Karpas-422 (cell line): Measurements from ENCODE around the gene GTF3C4. TPM values are rescaled to one million over a fixed set of nuclear protein-coding genes. Genes with fewer than 3 reads are reported as not detected.

Source experiments
- DNase-seq: peaks from one replicate; pipeline ENCODE4 v3.0.0-alpha.2; 2015
- H2AFZ ChIP-seq: fragments of 200-600 bp; sonication (generic); 2 replicates; pipeline ENCODE4 v1.6.1; 2014; ENCODE audit warnings: antibody characterized with exemption, low read length, mixed read lengths
- H3K27ac ChIP-seq: fragments of 200-600 bp; sonication (generic); 2 replicates; pipeline ENCODE4 v1.5.1; 2014; ENCODE audit warnings: mild to moderate bottlenecking, low read length, moderate library complexity
- H3K27me3 ChIP-seq: fragments of 200-600 bp; sonication (generic); 2 replicates; pipeline ENCODE4 v1.6.1; 2014; ENCODE audit warnings: low read length, mixed read lengths
- H3K36me3 ChIP-seq: fragments of 200-600 bp; sonication (generic); 2 replicates; pipeline ENCODE4 v1.6.1; 2014; ENCODE audit warnings: low read length, mixed read lengths; ENCODE audit not compliant: insufficient read depth
- H3K4me1 ChIP-seq: fragments of 200-600 bp; sonication (generic); 2 replicates; pipeline ENCODE4 v1.6.1; 2014; ENCODE audit warnings: mild to moderate bottlenecking, low read length, mixed read lengths
- H3K4me2 ChIP-seq: fragments of 200-600 bp; sonication (generic); 2 replicates; pipeline ENCODE4 v1.6.1; 2014; ENCODE audit warnings: low read length, low read depth, mild to moderate bottlenecking; ENCODE audit not compliant: poor library complexity, severe bottlenecking
- H3K4me3 ChIP-seq: fragments of 200-600 bp; sonication (generic); 2 replicates; pipeline ENCODE4 v1.5.1; 2014; ENCODE audit warnings: mild to moderate bottlenecking, antibody characterized with exemption, low read length, mixed read lengths
- H3K79me2 ChIP-seq: fragments of 200-600 bp; sonication (generic); 2 replicates; pipeline ENCODE4 v1.6.1; 2014; ENCODE audit warnings: mild to moderate bottlenecking, low read length, mixed read lengths
- H3K9ac ChIP-seq: fragments of 200-600 bp; sonication (generic); 2 replicates; pipeline ENCODE4 v1.6.0; 2014; ENCODE audit warnings: low read length
- H3K9me2 ChIP-seq: fragments of 200-600 bp; sonication (generic), shearing (Covaris generic); replicated peaks from 2 replicates; pipeline ENCODE4 v1.6.0; 2014; ENCODE audit warnings: mild to moderate bottlenecking, low read length, moderate library complexity; ENCODE audit not compliant: insufficient read depth
- H3K9me3 ChIP-seq: fragments of 300-700, 200-600 bp; sonication (generic); 2 replicates; pipeline ENCODE4 v1.6.1; 2014; ENCODE audit warnings: low read length, mixed read lengths
- H4K20me1 ChIP-seq: fragments of 200-600 bp; sonication (generic); 2 replicates; pipeline ENCODE4 v1.6.1; 2014; ENCODE audit warnings: mild to moderate bottlenecking, antibody characterized with exemption, low read length, low read depth; ENCODE audit not compliant: insufficient read depth
- total RNA-seq: library from RNA; depleted of rRNA; stranded (reverse); fragments of >200 nt; shearing (Covaris generic); gene quantifications from 2 replicates; pipeline ENCODE4 v1.2.3, GENCODE V29; 2014; ENCODE audit warnings: low replicate concordance

The GTF3C4 gene
- total RNA-seq, 1 experiment from 2014 or later = 11.2 TPM

- Histone ChIP-seq H3K4me1 (no peaks in the 10 kb centered on the region), H3K27ac (no peak overlapping the region), H3K9me3 (no peaks in the 10 kb centered on the region), H4K20me1 (0 out of 2 replicates have a peak, but pooled peaks cover 3% of the 10 kb centered on the region), H3K9me2 (no peaks in the 10 kb centered on the region), H3K79me2 (no peaks in the 10 kb centered on the region), H3K27me3 (no peaks in the 10 kb centered on the region), H3K4me2 (no peak overlapping the region), H3K9ac (no peak overlapping the region), H3K4me3 (no peak overlapping the region), H3K36me3 (no peaks in the 10 kb centered on the region), H2AFZ (no peak overlapping the region)
- no peak for DNase-seq
These were observed 51.4 kb downstream of the GTF3C4 start for GRCh38 chr9:132721661-132722060.

GRCh38 chr9:132722564-132723065 is 52.4 kb downstream of the GTF3C4 start:
- H3K27ac ChIP-seq = no peak overlapping the region
- no peaks in the 10 kb centered on the region for H3K9me3 ChIP-seq
- no peaks in the 10 kb centered on the region for H3K27me3 ChIP-seq
- H3K4me1 ChIP-seq = no peaks in the 10 kb centered on the region
- H3K79me2 ChIP-seq = no peaks in the 10 kb centered on the region
- 0 out of 2 replicates have a peak, but pooled peaks cover 3% of the 10 kb centered on the region for H4K20me1 ChIP-seq
- H2AFZ ChIP-seq = no peak overlapping the region
- H3K9me2 ChIP-seq = no peaks in the 10 kb centered on the region
- H3K4me3 ChIP-seq = no peak overlapping the region
- H3K9ac ChIP-seq = no peak overlapping the region
- no peak overlapping the region for H3K4me2 ChIP-seq
- DNase-seq = no peak
- H3K36me3 ChIP-seq = no peaks in the 10 kb centered on the region

- no peaks in the 10 kb centered on the region for H3K36me3 ChIP-seq
- no peaks in the 10 kb centered on the region for H3K79me2 ChIP-seq
- DNase-seq = no peak
- no peak overlapping the region for H3K27ac ChIP-seq
- no peak overlapping the region for H3K4me2 ChIP-seq
- H3K4me1 ChIP-seq = no peaks in the 10 kb centered on the region
- H3K4me3 ChIP-seq = no peak overlapping the region
- H4K20me1 ChIP-seq = 0 out of 2 replicates have a peak, but pooled peaks cover 3% of the 10 kb centered on the region
- no peaks in the 10 kb centered on the region for H3K9me3 ChIP-seq
- no peaks in the 10 kb centered on the region for H3K9me2 ChIP-seq
- H3K9ac ChIP-seq = no peak overlapping the region
- no peak overlapping the region for H2AFZ ChIP-seq
- no peaks in the 10 kb centered on the region for H3K27me3 ChIP-seq
These were observed 53.5 kb downstream of the GTF3C4 start for GRCh38 chr9:132723809-132724208.

GRCh38 chr9:132725306-132725705 is 55.0 kb downstream of the GTF3C4 start:
- no peaks in the 10 kb centered on the region for H3K9me2 ChIP-seq
- H4K20me1 ChIP-seq = 0 out of 2 replicates have a peak, but pooled peaks cover 3% of the 10 kb centered on the region
- H3K9me3 ChIP-seq = no peaks in the 10 kb centered on the region
- H2AFZ ChIP-seq = no peak overlapping the region
- H3K79me2 ChIP-seq = no peaks in the 10 kb centered on the region
- H3K4me2 ChIP-seq = no peak overlapping the region
- H3K9ac ChIP-seq = no peak overlapping the region
- no peaks in the 10 kb centered on the region for H3K4me1 ChIP-seq
- H3K4me3 ChIP-seq = no peak overlapping the region
- no peaks in the 10 kb centered on the region for H3K36me3 ChIP-seq
- no peak overlapping the region for H3K27ac ChIP-seq
- H3K27me3 ChIP-seq = no peaks in the 10 kb centered on the region
- no peak for DNase-seq

- no peaks in the 10 kb centered on the region for H3K9me3 ChIP-seq
- no peaks in the 10 kb centered on the region for H3K36me3 ChIP-seq
- H4K20me1 ChIP-seq = 0 out of 2 replicates have a peak, but pooled peaks cover 3% of the 10 kb centered on the region
- DNase-seq = no peak
- no peaks in the 10 kb centered on the region for H3K4me1 ChIP-seq
- H3K79me2 ChIP-seq = no peaks in the 10 kb centered on the region
- H3K4me2 ChIP-seq = no peak overlapping the region
- no peak overlapping the region for H2AFZ ChIP-seq
- no peaks in the 10 kb centered on the region for H3K9me2 ChIP-seq
- H3K9ac ChIP-seq = no peak overlapping the region
- no peak overlapping the region for H3K27ac ChIP-seq
- no peaks in the 10 kb centered on the region for H3K27me3 ChIP-seq
- H3K4me3 ChIP-seq = no peak overlapping the region
These were observed 56.4 kb downstream of the GTF3C4 start for GRCh38 chr9:132726576-132727130.

- no peak for DNase-seq
- Histone ChIP-seq H3K4me2 (no peak overlapping the region), H3K9me2 (no peaks in the 10 kb centered on the region), H3K36me3 (no peaks in the 10 kb centered on the region), H3K4me3 (no peak overlapping the region), H3K9me3 (no peaks in the 10 kb centered on the region), H3K4me1 (no peaks in the 10 kb centered on the region), H3K79me2 (no peaks in the 10 kb centered on the region), H3K9ac (no peak overlapping the region), H2AFZ (no peak overlapping the region), H4K20me1 (0 out of 2 replicates have a peak, but pooled peaks cover 3% of the 10 kb centered on the region), H3K27ac (no peak overlapping the region), H3K27me3 (no peaks in the 10 kb centered on the region)
These were observed 57.8 kb downstream of the GTF3C4 start for GRCh38 chr9:132728071-132728470.

- H3K9me2 ChIP-seq = no peaks in the 10 kb centered on the region
- H3K9ac ChIP-seq = no peak overlapping the region
- H2AFZ ChIP-seq = no peak overlapping the region
- H3K9me3 ChIP-seq = no peaks in the 10 kb centered on the region
- DNase-seq = no peak
- H3K79me2 ChIP-seq = no peaks in the 10 kb centered on the region
- H3K27ac ChIP-seq = no peak overlapping the region
- H4K20me1 ChIP-seq = 0 out of 2 replicates have a peak, but pooled peaks cover 3% of the 10 kb centered on the region
- H3K4me1 ChIP-seq = no peaks in the 10 kb centered on the region
- no peak overlapping the region for H3K4me2 ChIP-seq
- no peaks in the 10 kb centered on the region for H3K27me3 ChIP-seq
- no peak overlapping the region for H3K4me3 ChIP-seq
- H3K36me3 ChIP-seq = no peaks in the 10 kb centered on the region
These were observed 58.2 kb downstream of the GTF3C4 start for GRCh38 chr9:132728497-132728896.

GRCh38 chr9:132729235-132729890 is 59.1 kb downstream of the GTF3C4 start:
- no peaks in the 10 kb centered on the region for H3K9me2 ChIP-seq
- H3K27ac ChIP-seq = no peak overlapping the region
- H3K4me2 ChIP-seq = no peak overlapping the region

More at GRCh38 chr9:132729235-132729890, 59.1 kb downstream of the GTF3C4 start:
- Histone ChIP-seq H4K20me1 (no peaks in the 10 kb centered on the region), H3K79me2 (no peaks in the 10 kb centered on the region), H3K4me1 (no peaks in the 10 kb centered on the region), H3K9ac (no peak overlapping the region), H3K36me3 (no peaks in the 10 kb centered on the region), H3K4me3 (no peak overlapping the region), H3K9me3 (no peaks in the 10 kb centered on the region), H2AFZ (no peak overlapping the region), H3K27me3 (no peaks in the 10 kb centered on the region)
- no peak for DNase-seq
